Kidney glomerular epithelial cell (primary cell): Measurements from ENCODE around the gene TAF6.

ENCODE experiments used
- DNase-seq: peaks from one replicate; lab custom pipeline; 2025; lab: John Stamatoyannopoulos, UW

The TAF6 gene

GRCh38 chr7:100119072-100119969 is at the start of gene TAF6, which contains the start of gene CNPY4:
TAF6 (minus strand) TSS chr7:100119358; CDS start chr7:100114209, 5,149 bp downstream.
CNPY4 (plus strand) TSS chr7:100119634; CDS start chr7:100119745, 111 bp downstream.
- DNase-seq: peak; percentile 91

- DNase-seq: no peak
Observed at GRCh38 chr7:100167912-100168323, 48.8 kb upstream of the TAF6 start.

GRCh38 chr7:100166970-100167911 is 48.1 kb upstream of the TAF6 start:
- no peak for DNase-seq

GRCh38 chr7:100166317-100166940 is 47.3 kb upstream of the TAF6 start:
- no peak for DNase-seq

- DNase-seq: no peak
Observed at GRCh38 chr7:100163871-100164270, 44.7 kb upstream of the TAF6 start.

- no peak for DNase-seq
Observed at GRCh38 chr7:100163006-100163531, 43.9 kb upstream of the TAF6 start.

- no peak for DNase-seq
Observed at GRCh38 chr7:100160067-100160466, 40.9 kb upstream of the TAF6 start.

GRCh38 chr7:100159099-100159623 is 40.0 kb upstream of the TAF6 start:
- DNase-seq: no peak

GRCh38 chr7:100158229-100159098 is 39.3 kb upstream of the TAF6 start, which contains the start of gene TRAPPC14:
TRAPPC14 (minus strand) TSS chr7:100158723; CDS start chr7:100158499, 224 bp downstream.
- DNase-seq: peak; percentile 80

GRCh38 chr7:100157334-100158228 is 38.4 kb upstream of the TAF6 start:
- peak; percentile 50 for DNase-seq

GRCh38 chr7:100157069-100157333 is 37.8 kb upstream of the TAF6 start:
- DNase-seq: no peak

GRCh38 chr7:100156331-100157068 is 37.3 kb upstream of the TAF6 start:
- DNase-seq: no peak

- DNase-seq: no peak
Observed at GRCh38 chr7:100155553-100156317, 36.6 kb upstream of the TAF6 start.

GRCh38 chr7:100154651-100155491 is 35.7 kb upstream of the TAF6 start:
- DNase-seq: no peak

GRCh38 chr7:100153708-100154535 is 34.8 kb upstream of the TAF6 start:
- no peak for DNase-seq

GRCh38 chr7:100152937-100153666 is 33.9 kb upstream of the TAF6 start:
- DNase-seq: no peak
